Measurements from ENCODE around the gene INSIG1. TPM values are rescaled to one million over a fixed set of nuclear protein-coding genes. Genes with fewer than 3 reads are reported as not detected.

The INSIG1 gene
- total RNA-seq, 1 experiment from 2014 or later, result 32.3 TPM

- TF ChIP-seq, protein P1, sequence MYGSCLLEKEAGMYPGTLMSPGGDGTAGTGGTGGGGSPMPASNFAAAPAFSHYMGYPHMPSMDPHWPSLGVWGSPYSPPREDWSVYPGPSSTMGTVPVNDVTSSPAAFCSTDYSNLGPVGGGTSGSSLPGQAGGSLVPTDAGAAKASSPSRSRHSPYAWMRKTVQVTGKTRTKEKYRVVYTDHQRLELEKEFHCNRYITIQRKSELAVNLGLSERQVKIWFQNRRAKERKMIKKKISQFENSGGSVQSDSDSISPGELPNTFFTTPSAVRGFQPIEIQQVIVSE (CRISPR knock-in tag; IDR thresholded peaks at IDR 0.05; ENCODE audit: borderline replicate concordance), result no peak
Observed at GRCh38 chr7:155348806-155349205, 51.1 kb downstream of the INSIG1 start (continued).

- Mint-ChIP-seq H3K36me3 (no peaks in the 10 kb centered on the region), H3K27me3 (ENCODE audit: low read depth) (peaks cover 15% of the 10 kb centered on the region), H3K4me3 (no peak overlapping the region), H3K4me1 (no peaks in the 10 kb centered on the region), H3K27ac (no peak overlapping the region), H3K9me3 (peaks cover 7% of the 10 kb centered on the region)
- CTCF ChIA-PET, result interaction anchor here (1.0 kb wide), 1 partner anchor 160 kb away, joined by 3 read pairs; no protein-coding TSS in a partner anchor
- POLR2A ChIA-PET, result interaction anchor here (0.6 kb wide), 1 partner anchor 131 kb away, joined by 3 read pairs; no protein-coding TSS in a partner anchor
- DNase-seq (ENCODE audit: low spot score) (peak; percentile 28), ATAC-seq (peak; percentile 62)
- TF ChIP-seq FOXK1 (CRISPR knock-in tag; IDR thresholded peaks at IDR 0.05) (no peak), FOXP1 (CRISPR knock-in tag; IDR thresholded peaks at IDR 0.05; ENCODE audit: borderline replicate concordance) (0 out of 2 replicates have a peak, but pooled peaks have one; percentile 14), RELA (CRISPR knock-in tag; IDR thresholded peaks at IDR 0.05; ENCODE audit: borderline replicate concordance) (no peak)
Observed at GRCh38 chr7:155349601-155350331, 52.1 kb downstream of the INSIG1 start.

DNA sequence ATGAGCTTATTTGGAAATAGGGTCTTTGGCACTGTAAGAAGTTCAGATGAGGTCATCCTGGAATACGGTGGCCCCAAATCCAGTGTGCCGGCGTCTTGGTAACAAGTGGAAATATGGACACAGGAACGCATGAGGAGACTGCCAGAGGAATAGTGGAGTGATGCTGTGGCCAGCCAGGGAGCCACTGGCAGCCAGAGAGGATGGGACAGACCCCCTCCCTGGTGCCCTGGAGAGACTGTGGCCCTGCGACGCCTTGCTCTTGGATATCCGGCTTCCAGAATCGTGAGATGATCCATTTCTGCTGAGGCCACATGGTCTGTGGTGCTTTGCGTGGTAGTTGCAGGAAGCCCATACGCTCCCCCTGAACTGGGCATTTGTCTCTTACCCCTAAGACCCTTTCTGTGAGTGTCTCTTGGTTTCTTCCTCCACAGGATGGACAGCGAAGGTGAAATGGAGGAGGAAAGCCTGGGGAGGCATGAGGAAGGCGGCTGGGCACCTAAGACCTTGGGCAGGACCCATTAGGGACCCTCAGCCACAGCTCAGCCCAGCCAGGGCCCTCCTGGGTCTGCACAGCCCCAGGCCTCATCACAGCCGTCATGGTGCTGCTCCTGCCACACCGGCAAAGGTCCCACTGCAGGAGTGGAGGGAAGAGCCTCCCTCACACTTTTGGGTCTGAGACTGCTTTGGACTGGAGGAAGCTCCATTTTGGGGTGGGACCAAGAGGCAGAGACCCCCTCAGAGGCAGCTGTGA lies 53.6 kb downstream of the INSIG1 start:
- Mint-ChIP-seq H3K27ac (no peak overlapping the region), H3K4me1 (no peaks in the 10 kb centered on the region), H3K4me3 (no peak overlapping the region), H3K36me3 (no peaks in the 10 kb centered on the region), H3K9me3 (peaks cover 10% of the 10 kb centered on the region), H3K27me3 (ENCODE audit: low read depth) (peaks cover 4% of the 10 kb centered on the region)
- POLR2A ChIA-PET, result no interaction called here
- no peak for TF ChIP-seq SMAD3 (CRISPR knock-in tag; IDR thresholded peaks at IDR 0.05; ENCODE audit: borderline replicate concordance)
- TF ChIP-seq USF2 (CRISPR knock-in tag; IDR thresholded peaks at IDR 0.05), result no peak
- no peak for TF ChIP-seq ATF6 (CRISPR knock-in tag; IDR thresholded peaks at IDR 0.05)
- DNase-seq (ENCODE audit: low spot score), result no peak
- CTCF ChIA-PET, result no interaction called here
- no peak for ATAC-seq

DNA sequence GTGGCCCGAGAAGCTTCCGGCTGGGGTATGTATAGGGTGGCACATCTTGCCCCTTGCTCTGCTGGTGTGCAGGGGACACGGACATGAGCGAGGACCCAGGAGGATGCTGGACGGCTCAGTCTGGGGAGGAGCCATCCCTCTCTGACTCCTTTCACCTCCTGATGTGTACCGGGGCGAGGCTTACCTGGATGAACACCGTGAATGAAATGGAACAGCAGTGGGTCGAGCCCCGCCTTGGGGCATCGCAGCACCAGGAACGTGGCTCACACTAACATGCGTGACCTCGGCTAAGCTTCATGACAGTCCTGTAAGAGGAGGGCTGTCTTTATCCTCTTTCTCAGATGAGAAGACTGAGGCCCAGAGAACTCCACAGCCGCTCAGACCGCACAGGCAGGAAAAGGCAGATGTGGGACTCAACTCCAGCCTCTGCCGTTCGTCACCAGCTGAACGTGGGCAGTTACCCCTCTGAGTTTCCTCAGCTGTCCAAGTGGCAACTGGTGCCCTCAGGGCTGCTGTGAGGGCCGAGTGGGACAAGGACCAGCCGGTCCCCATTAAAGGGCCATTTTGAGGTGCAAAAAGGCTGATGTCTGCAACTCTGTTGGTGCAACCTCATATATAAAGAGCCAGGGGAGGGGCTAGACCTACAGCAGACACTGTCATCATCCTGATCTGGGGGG lies 54.5 kb downstream of the INSIG1 start:
- H3K27me3 Mint-ChIP-seq (ENCODE audit: low read depth), result peaks cover 4% of the 10 kb centered on the region
- H3K36me3 Mint-ChIP-seq, result no peaks in the 10 kb centered on the region
- no peaks in the 10 kb centered on the region for H3K4me1 Mint-ChIP-seq
- no peak for TF ChIP-seq E2F4 (CRISPR knock-in tag; IDR thresholded peaks at IDR 0.05; ENCODE audit: borderline replicate concordance, low read depth)
- TF ChIP-seq ERG (CRISPR knock-in tag; IDR thresholded peaks at IDR 0.05), result no peak
- TF ChIP-seq E2F5 (CRISPR knock-in tag; IDR thresholded peaks at IDR 0.05), result no peak
- TF ChIP-seq ZNF671 (CRISPR knock-in tag; IDR thresholded peaks at IDR 0.05), result no peak
- no peak for TF ChIP-seq ZNF219 (CRISPR knock-in tag; IDR thresholded peaks at IDR 0.05; ENCODE audit: borderline replicate concordance)
- no peak for TF ChIP-seq ZMAT4 (CRISPR knock-in tag; IDR thresholded peaks at IDR 0.05)
- TF ChIP-seq, protein P2, sequence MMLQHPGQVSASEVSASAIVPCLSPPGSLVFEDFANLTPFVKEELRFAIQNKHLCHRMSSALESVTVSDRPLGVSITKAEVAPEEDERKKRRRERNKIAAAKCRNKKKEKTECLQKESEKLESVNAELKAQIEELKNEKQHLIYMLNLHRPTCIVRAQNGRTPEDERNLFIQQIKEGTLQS (CRISPR knock-in tag; conservative IDR thresholded peaks at IDR 0.05), result no peak
- TF ChIP-seq MLX (CRISPR knock-in tag; IDR thresholded peaks at IDR 0.05), result no peak
- TF ChIP-seq ZNF317 (CRISPR knock-in tag; IDR thresholded peaks at IDR 0.05; ENCODE audit: borderline replicate concordance, low read depth), result no peak
- DNase-seq (ENCODE audit: low spot score) (no peak), ATAC-seq (no peak)
- no peak overlapping the region for H3K4me3 Mint-ChIP-seq
- H3K9me3 Mint-ChIP-seq, result peaks cover 10% of the 10 kb centered on the region
- H3K27ac Mint-ChIP-seq, result no peak overlapping the region
- POLR2A ChIA-PET, result no interaction called here
- CTCF ChIA-PET, result interaction anchor here (1.2 kb wide), 1 partner anchor 7 kb away, joined by 3 read pairs; no protein-coding TSS in a partner anchor

Data from WTC11 (cell line).